ENCODE data around the gene PLAC1.

PLAC1 gene

GRCh38 chrX:134526399-134526798, 131.9 kb downstream of the PLAC1 start:
- H3K4me2 ChIP-seq: no peak overlapping the region
- no peaks in the 10 kb centered on the region for H4K20me1 ChIP-seq (ENCODE audit: insufficient read depth)
- H3K4me1 ChIP-seq (ENCODE audit: low read depth, poor library complexity, severe bottlenecking): peaks cover 50% of the 10 kb centered on the region

GRCh38 chrX:134525086-134525792, 133.0 kb downstream of the PLAC1 start:
- H3K4me3 ChIP-seq (IDR thresholded peaks at IDR 0.05; ENCODE audit: insufficient read depth, low read depth, low read length): no peak overlapping the region
- no peaks in the 10 kb centered on the region for H3K36me3 ChIP-seq (ENCODE audit: insufficient read depth)
- no peak overlapping the region for H3K9ac ChIP-seq
- no peaks in the 10 kb centered on the region for H3K79me2 ChIP-seq (ENCODE audit: insufficient read depth, low read depth)
- H2AFZ ChIP-seq (ENCODE audit: low read depth): no peak overlapping the region
- peaks cover 45% of the 10 kb centered on the region for H3K4me1 ChIP-seq (ENCODE audit: low read depth, poor library complexity, severe bottlenecking)
- H4K20me1 ChIP-seq (ENCODE audit: insufficient read depth): no peaks in the 10 kb centered on the region
- no peak overlapping the region for H3K27ac ChIP-seq
- TF ChIP-seq CTCF (conservative IDR thresholded peaks at IDR 0.05; ENCODE audit: low read depth, low read length): no peak
- no peaks in the 10 kb centered on the region for H3K27me3 ChIP-seq (ENCODE audit: insufficient read depth, low read depth)
- peak overlapping the region; percentile 42; the same call in 1 of the 2 replicates for H3K4me2 ChIP-seq

More at GRCh38 chrX:134526399-134526798, 131.9 kb downstream of the PLAC1 start:
- no peaks in the 10 kb centered on the region for H3K27me3 ChIP-seq (ENCODE audit: insufficient read depth, low read depth)
- H3K4me3 ChIP-seq (IDR thresholded peaks at IDR 0.05; ENCODE audit: insufficient read depth, low read depth, low read length): no peak overlapping the region
- no peak overlapping the region for H2AFZ ChIP-seq (ENCODE audit: low read depth)
- no peaks in the 10 kb centered on the region for H3K36me3 ChIP-seq (ENCODE audit: insufficient read depth)
- H3K27ac ChIP-seq: no peak overlapping the region
- no peak for TF ChIP-seq CTCF (conservative IDR thresholded peaks at IDR 0.05; ENCODE audit: low read depth, low read length)
- no peak overlapping the region for H3K9ac ChIP-seq
- H3K79me2 ChIP-seq (ENCODE audit: insufficient read depth, low read depth): no peaks in the 10 kb centered on the region

- Histone ChIP-seq H3K9ac (no peak overlapping the region), H3K36me3 (ENCODE audit: insufficient read depth) (no peaks in the 10 kb centered on the region), H3K4me3 (IDR thresholded peaks at IDR 0.05; ENCODE audit: insufficient read depth, low read depth, low read length) (no peak overlapping the region), H3K79me2 (ENCODE audit: insufficient read depth, low read depth) (no peaks in the 10 kb centered on the region), H3K4me1 (ENCODE audit: low read depth, poor library complexity, severe bottlenecking) (peaks cover 40% of the 10 kb centered on the region), H2AFZ (ENCODE audit: low read depth) (no peak overlapping the region), H3K27ac (no peak overlapping the region), H3K4me2 (no peak overlapping the region), H3K27me3 (ENCODE audit: insufficient read depth, low read depth) (no peaks in the 10 kb centered on the region), H4K20me1 (ENCODE audit: insufficient read depth) (no peaks in the 10 kb centered on the region)
- no peak for TF ChIP-seq CTCF (conservative IDR thresholded peaks at IDR 0.05; ENCODE audit: low read depth, low read length)
Measured at GRCh38 chrX:134524181-134524580, 134.1 kb downstream of the PLAC1 start.

GRCh38 chrX:134520860-134521390, 137.3 kb downstream of the PLAC1 start:
- Histone ChIP-seq H3K4me2 (no peak overlapping the region), H3K4me1 (ENCODE audit: low read depth, poor library complexity, severe bottlenecking) (peaks cover 16% of the 10 kb centered on the region), H3K79me2 (ENCODE audit: insufficient read depth, low read depth) (no peaks in the 10 kb centered on the region), H4K20me1 (ENCODE audit: insufficient read depth) (no peaks in the 10 kb centered on the region), H3K36me3 (ENCODE audit: insufficient read depth) (no peaks in the 10 kb centered on the region), H2AFZ (ENCODE audit: low read depth) (no peak overlapping the region), H3K27ac (no peak overlapping the region), H3K27me3 (ENCODE audit: insufficient read depth, low read depth) (no peaks in the 10 kb centered on the region), H3K4me3 (IDR thresholded peaks at IDR 0.05; ENCODE audit: insufficient read depth, low read depth, low read length) (no peak overlapping the region), H3K9ac (no peak overlapping the region)
- peak; percentile 53 for TF ChIP-seq CTCF (conservative IDR thresholded peaks at IDR 0.05; ENCODE audit: low read depth, low read length)
